ENCODE measurements around the gene RND3.

RND3 gene

GRCh38 chr2:150418916-150419315 is 68.6 kb downstream of the RND3 start:
- ChIA-PET CTCF (no interaction called here), POLR2A (no interaction called here)
- no peaks in the 10 kb centered on the region for H3K36me3 ChIP-seq (ENCODE audit: control insufficient read depth in 2 of 2, insufficient read depth in 1 of 2, low read length in 2 of 2)

More at GRCh38 chr2:150418916-150419315, 68.6 kb downstream of the RND3 start:
- TF ChIP-seq ZNF24 (tag by site-specific recombination; IDR thresholded peaks at IDR 0.05) (no peak), MZF1 (tag by site-specific recombination; IDR thresholded peaks at IDR 0.05; ENCODE audit: borderline replicate concordance) (no peak), ZNF510 (tag by site-specific recombination; IDR thresholded peaks at IDR 0.05; ENCODE audit: insufficient replicate concordance) (no peak), FEZF1 (tag by site-specific recombination; IDR thresholded peaks at IDR 0.05) (no peak), ZNF792 (tag by site-specific recombination; IDR thresholded peaks at IDR 0.05) (no peak), ZBTB20 (tag by site-specific recombination; IDR thresholded peaks at IDR 0.05) (no peak), SALL2 (tag by site-specific recombination; IDR thresholded peaks at IDR 0.05; ENCODE audit: borderline replicate concordance) (no peak), YY1 (tag by site-specific recombination; IDR thresholded peaks at IDR 0.05) (no peak), ZEB2 (tag by site-specific recombination; IDR thresholded peaks at IDR 0.05) (no peak), ZBTB48 (tag by site-specific recombination; IDR thresholded peaks at IDR 0.05) (no peak), ZNF133 (tag by site-specific recombination; IDR thresholded peaks at IDR 0.05) (no peak), ZNF394 (tag by site-specific recombination; IDR thresholded peaks at IDR 0.05; ENCODE audit: borderline replicate concordance) (no peak), HOXC10 (CRISPR knock-in tag; IDR thresholded peaks at IDR 0.05) (no peak), ZNF335 (tag by site-specific recombination; conservative IDR thresholded peaks at IDR 0.05) (no peak), ZNF157 (tag by site-specific recombination; IDR thresholded peaks at IDR 0.05) (no peak), ZFHX2 (tag by site-specific recombination; conservative IDR thresholded peaks at IDR 0.05) (no peak), ZNF449 (tag by site-specific recombination; IDR thresholded peaks at IDR 0.05) (no peak), OSR2 (tag by site-specific recombination; IDR thresholded peaks at IDR 0.05) (no peak)
- no peak overlapping the region for H3K4me3 ChIP-seq (ENCODE audit: low read depth, low read length)
- no peak overlapping the region for H3K27ac ChIP-seq (ENCODE audit: extremely low read depth, low read depth, low read length)
- no peaks in the 10 kb centered on the region; the same call in 1 of the 2 replicates for H3K4me1 ChIP-seq (ENCODE audit: control insufficient read depth, insufficient read depth, low read length)
- H3K9me3 ChIP-seq (ENCODE audit: control insufficient read depth, insufficient read depth, low read depth, low read length) = no peaks in the 10 kb centered on the region
